ENCODE measurements around the gene PAX5. TPM values are rescaled to one million over a fixed set of nuclear protein-coding genes. Genes with fewer than 3 reads are reported as not detected.

PAX5 gene
- total and polyA plus RNA-seq, 4 donors, result 0.08 to 2.3 (median 0.40) TPM

DNA sequence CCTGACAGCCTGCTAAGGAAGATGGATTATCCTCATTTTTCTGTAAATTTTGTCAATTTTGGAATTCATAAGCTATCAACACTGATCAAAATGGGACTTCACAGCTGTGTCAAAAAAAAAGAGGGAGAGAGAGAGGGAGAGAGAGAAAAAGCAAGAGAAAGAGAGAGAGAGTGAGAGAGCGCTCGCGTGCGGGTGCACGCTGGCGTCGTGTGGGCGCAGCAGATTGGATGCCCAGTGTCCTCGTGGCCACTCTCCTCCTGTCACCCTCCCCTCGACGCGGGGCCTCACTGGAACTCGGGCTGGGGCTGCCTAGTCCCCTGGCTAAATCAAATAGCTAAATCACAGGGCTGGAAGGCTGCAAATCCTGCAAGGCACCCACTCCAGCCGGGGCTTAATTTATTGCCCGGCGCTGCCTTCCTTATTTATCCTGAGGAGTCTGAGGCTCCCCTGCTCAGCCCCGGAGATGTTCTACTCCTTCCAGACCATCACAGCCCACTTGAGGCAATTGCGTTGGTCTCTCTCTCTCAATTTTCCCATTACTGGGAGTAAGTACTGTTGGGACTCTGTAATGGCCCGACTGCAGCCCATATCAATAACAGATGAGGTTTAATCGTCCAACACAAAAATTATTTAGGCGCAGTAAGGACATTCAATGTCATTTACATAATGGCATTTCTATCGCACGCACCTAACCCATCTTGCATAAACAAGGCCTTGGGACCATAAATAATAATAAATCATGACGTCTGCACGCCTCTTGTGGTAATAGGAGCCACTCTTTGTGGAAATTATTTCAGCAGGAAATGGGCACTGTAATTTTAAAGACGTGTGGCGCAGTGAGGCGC, 94.2 kb downstream of the PAX5 start:
- Histone ChIP-seq H3K4me3 (no peak overlapping the region), H3K36me3 (ENCODE audit: control insufficient read depth in 4 of 4, insufficient read depth in 4 of 4, low read length in 4 of 4) (no peaks in the 10 kb centered on the region), H3K27me3 (ENCODE audit: control insufficient read depth in 3 of 3, insufficient read depth in 3 of 3, low read length in 2 of 3) (peaks cover 0 to 13% (median 11%) of the 10 kb centered on the region in 3 donors), H3K4me1 (ENCODE audit: control insufficient read depth in 5 of 5, insufficient read depth in 5 of 5, low read length in 5 of 5) (no peaks in the 10 kb centered on the region), H3K9ac (ENCODE audit: insufficient read depth in 1 of 2, low read length in 2 of 2) (no peak overlapping the region), H3K27ac (ENCODE audit: low read depth in 1 of 2, low read length in 1 of 2) (no peak overlapping the region), H3K9me3 (ENCODE audit: control insufficient read depth in 4 of 4, insufficient read depth in 3 of 4, low read length in 3 of 4) (no peaks in the 10 kb centered on the region)
- ATAC-seq (ENCODE audit: insufficient read depth, low FRiP score), result no peak
- TF ChIP-seq, protein P1, sequence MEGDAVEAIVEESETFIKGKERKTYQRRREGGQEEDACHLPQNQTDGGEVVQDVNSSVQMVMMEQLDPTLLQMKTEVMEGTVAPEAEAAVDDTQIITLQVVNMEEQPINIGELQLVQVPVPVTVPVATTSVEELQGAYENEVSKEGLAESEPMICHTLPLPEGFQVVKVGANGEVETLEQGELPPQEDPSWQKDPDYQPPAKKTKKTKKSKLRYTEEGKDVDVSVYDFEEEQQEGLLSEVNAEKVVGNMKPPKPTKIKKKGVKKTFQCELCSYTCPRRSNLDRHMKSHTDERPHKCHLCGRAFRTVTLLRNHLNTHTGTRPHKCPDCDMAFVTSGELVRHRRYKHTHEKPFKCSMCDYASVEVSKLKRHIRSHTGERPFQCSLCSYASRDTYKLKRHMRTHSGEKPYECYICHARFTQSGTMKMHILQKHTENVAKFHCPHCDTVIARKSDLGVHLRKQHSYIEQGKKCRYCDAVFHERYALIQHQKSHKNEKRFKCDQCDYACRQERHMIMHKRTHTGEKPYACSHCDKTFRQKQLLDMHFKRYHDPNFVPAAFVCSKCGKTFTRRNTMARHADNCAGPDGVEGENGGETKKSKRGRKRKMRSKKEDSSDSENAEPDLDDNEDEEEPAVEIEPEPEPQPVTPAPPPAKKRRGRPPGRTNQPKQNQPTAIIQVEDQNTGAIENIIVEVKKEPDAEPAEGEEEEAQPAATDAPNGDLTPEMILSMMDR (IDR thresholded peaks at IDR 0.05; ENCODE audit: control extremely low read depth, extremely low read depth), result no peak
- DNase-seq, result no peak
- WGBS, 2 donors, result 76 to 83% methylated on average over 28 of the region's 28 CpGs

DNA sequence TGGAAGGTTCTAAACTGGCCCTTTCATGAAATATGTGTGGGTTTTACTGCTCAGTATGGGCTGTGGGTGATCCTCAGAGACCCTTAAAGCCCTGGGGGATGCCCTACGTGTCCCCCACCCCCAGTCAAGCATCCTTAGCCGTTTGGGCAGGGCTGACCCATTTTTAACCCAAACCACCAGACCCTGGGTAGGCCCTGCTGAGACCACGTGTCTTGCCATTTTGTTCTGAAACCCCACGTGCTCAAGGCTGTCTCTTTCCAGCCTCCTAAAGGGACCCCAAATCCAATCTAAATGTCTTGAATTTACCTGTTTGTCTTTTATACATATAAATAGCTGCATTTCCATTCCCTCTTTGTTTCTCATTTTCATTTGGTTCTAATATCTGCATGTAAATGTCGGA, 94.9 kb downstream of the PAX5 start:
- Histone ChIP-seq H3K4me1 (ENCODE audit: control insufficient read depth in 5 of 5, insufficient read depth in 5 of 5, low read length in 5 of 5) (no peaks in the 10 kb centered on the region), H3K27me3 (ENCODE audit: control insufficient read depth in 3 of 3, insufficient read depth in 3 of 3, low read length in 2 of 3) (peaks cover 0 to 13% (median 11%) of the 10 kb centered on the region in 3 donors), H3K9me3 (ENCODE audit: control insufficient read depth in 4 of 4, insufficient read depth in 3 of 4, low read length in 3 of 4) (no peaks in the 10 kb centered on the region), H3K9ac (ENCODE audit: insufficient read depth in 1 of 2, low read length in 2 of 2) (no peak overlapping the region), H3K27ac (ENCODE audit: low read depth in 1 of 2, low read length in 1 of 2) (no peak overlapping the region), H3K36me3 (ENCODE audit: control insufficient read depth in 4 of 4, insufficient read depth in 4 of 4, low read length in 4 of 4) (no peaks in the 10 kb centered on the region), H3K4me3 (no peak overlapping the region)
- 64 to 67% methylated on average over 5 of the region's 5 CpGs for WGBS, 2 donors
- ATAC-seq (ENCODE audit: insufficient read depth, low FRiP score) (no peak), DNase-seq (no peak)
- TF ChIP-seq, protein P1 (IDR thresholded peaks at IDR 0.05; ENCODE audit: control extremely low read depth, extremely low read depth), result no peak

DNA sequence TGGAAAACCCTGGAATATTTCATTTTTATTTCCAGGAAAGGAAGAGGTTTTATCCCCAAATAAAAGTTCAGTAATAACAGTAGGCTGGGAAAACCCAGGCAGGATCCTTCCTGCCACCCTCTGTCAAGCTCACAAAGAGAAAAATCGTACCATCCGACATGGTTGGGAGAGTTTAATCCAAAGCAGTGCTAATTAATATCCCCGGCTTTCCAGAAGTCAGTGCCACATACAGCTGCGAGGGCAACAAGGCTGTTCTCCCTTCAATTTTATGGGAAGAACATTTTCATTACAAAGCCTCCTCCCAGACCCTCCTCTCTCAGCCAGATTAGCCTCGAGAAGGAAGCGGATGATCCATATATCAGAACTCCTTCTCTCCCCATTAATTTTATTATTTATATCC, 95.5 kb downstream of the PAX5 start:
- TF ChIP-seq, protein P1 (IDR thresholded peaks at IDR 0.05; ENCODE audit: control extremely low read depth, extremely low read depth), result no peak
- Histone ChIP-seq H3K36me3 (ENCODE audit: control insufficient read depth in 4 of 4, insufficient read depth in 4 of 4, low read length in 4 of 4) (no peaks in the 10 kb centered on the region), H3K4me1 (ENCODE audit: control insufficient read depth in 5 of 5, insufficient read depth in 5 of 5, low read length in 5 of 5) (no peaks in the 10 kb centered on the region), H3K27me3 (ENCODE audit: control insufficient read depth in 3 of 3, insufficient read depth in 3 of 3, low read length in 2 of 3) (peaks cover 0 to 13% (median 11%) of the 10 kb centered on the region in 3 donors), H3K4me3 (no peak overlapping the region), H3K9me3 (ENCODE audit: control insufficient read depth in 4 of 4, insufficient read depth in 3 of 4, low read length in 3 of 4) (no peaks in the 10 kb centered on the region), H3K27ac (ENCODE audit: low read depth in 1 of 2, low read length in 1 of 2) (no peak overlapping the region), H3K9ac (ENCODE audit: insufficient read depth in 1 of 2, low read length in 2 of 2) (no peak overlapping the region)
- DNase-seq (no peak), ATAC-seq (ENCODE audit: insufficient read depth, low FRiP score) (no peak)
- 66 to 78% methylated on average over 6 of the region's 6 CpGs for WGBS, 2 donors
